ENCODE measurements around the gene GAGE2A. TPM values are rescaled to one million over a fixed set of nuclear protein-coding genes. Genes with fewer than 3 reads are reported as not detected.
"Not testable (repeated sequence)": the region's sequence is repeated elsewhere in the genome, so short reads cannot be mapped to it uniquely, and the experiment has no call there.

Gene GAGE2A
- total RNA-seq, 1 donor, result not detected

GRCh38 chrX:49589769-49590478, 628 bp downstream of the GAGE2A start:
- not testable (repeated sequence) for H3K36me3 ChIP-seq (ENCODE audit: insufficient read depth, low read length); H3K79me2 ChIP-seq (ENCODE audit: insufficient read depth, low read length); H3K27me3 ChIP-seq (ENCODE audit: insufficient read depth, low read length); H3K4me3 ChIP-seq (ENCODE audit: insufficient read depth, low read length); H3K9me3 ChIP-seq (ENCODE audit: low read depth, low read length); H3K4me1 ChIP-seq (ENCODE audit: insufficient read depth, low read length); H3K27ac ChIP-seq (ENCODE audit: low read depth, low read length); H3K4me2 ChIP-seq (ENCODE audit: insufficient read depth, low read length); H2AFZ ChIP-seq (ENCODE audit: low read length); H4K20me1 ChIP-seq (ENCODE audit: insufficient read depth, low read length); DNase-seq (ENCODE audit: insufficient read length, low spot score, missing footprints)

GRCh38 chrX:49590488-49590887, 1.2 kb downstream of the GAGE2A start:
- H2AFZ ChIP-seq (ENCODE audit: low read length); H3K4me2 ChIP-seq (ENCODE audit: insufficient read depth, low read length); H3K4me3 ChIP-seq (ENCODE audit: insufficient read depth, low read length); H3K36me3 ChIP-seq (ENCODE audit: insufficient read depth, low read length); H3K9me3 ChIP-seq (ENCODE audit: low read depth, low read length); H3K27me3 ChIP-seq (ENCODE audit: insufficient read depth, low read length); DNase-seq (ENCODE audit: insufficient read length, low spot score, missing footprints); H3K27ac ChIP-seq (ENCODE audit: low read depth, low read length); H4K20me1 ChIP-seq (ENCODE audit: insufficient read depth, low read length); H3K4me1 ChIP-seq (ENCODE audit: insufficient read depth, low read length); H3K79me2 ChIP-seq (ENCODE audit: insufficient read depth, low read length): not testable (repeated sequence)

GRCh38 chrX:49598720-49599119, 9.4 kb downstream of the GAGE2A start, which contains the start of gene GAGE1:
TSS of gene GAGE1 (plus strand) at chrX:49599020. CDS start at chrX:49600175, 1,155 bp downstream.
- H3K4me1 ChIP-seq (ENCODE audit: insufficient read depth, low read length); H3K4me3 ChIP-seq (ENCODE audit: insufficient read depth, low read length); H3K36me3 ChIP-seq (ENCODE audit: insufficient read depth, low read length); H3K9me3 ChIP-seq (ENCODE audit: low read depth, low read length); H3K27ac ChIP-seq (ENCODE audit: low read depth, low read length); H2AFZ ChIP-seq (ENCODE audit: low read length); H3K4me2 ChIP-seq (ENCODE audit: insufficient read depth, low read length); DNase-seq (ENCODE audit: insufficient read length, low spot score, missing footprints); H4K20me1 ChIP-seq (ENCODE audit: insufficient read depth, low read length); H3K79me2 ChIP-seq (ENCODE audit: insufficient read depth, low read length); H3K27me3 ChIP-seq (ENCODE audit: insufficient read depth, low read length): not testable (repeated sequence)

GRCh38 chrX:49610718-49611310, 21.5 kb downstream of the GAGE2A start:
- Histone ChIP-seq H3K36me3 (ENCODE audit: insufficient read depth, low read length) (no peaks in the 10 kb centered on the region), H3K27ac (ENCODE audit: low read depth, low read length) (no peak overlapping the region), H3K4me2 (ENCODE audit: insufficient read depth, low read length) (no peak overlapping the region), H2AFZ (ENCODE audit: low read length) (no peak overlapping the region), H3K9me3 (ENCODE audit: low read depth, low read length) (no peaks in the 10 kb centered on the region), H3K4me1 (ENCODE audit: insufficient read depth, low read length) (no peaks in the 10 kb centered on the region), H4K20me1 (ENCODE audit: insufficient read depth, low read length) (no peaks in the 10 kb centered on the region), H3K27me3 (ENCODE audit: insufficient read depth, low read length) (no peaks in the 10 kb centered on the region), H3K79me2 (ENCODE audit: insufficient read depth, low read length) (no peaks in the 10 kb centered on the region), H3K4me3 (ENCODE audit: insufficient read depth, low read length) (no peak overlapping the region)
- no peak for DNase-seq (ENCODE audit: insufficient read length, low spot score, missing footprints)
- TF ChIP-seq CTCF (IDR thresholded peaks at IDR 0.05; ENCODE audit: extremely low read depth, low read depth, low read length), result no peak

- Histone ChIP-seq H4K20me1 (ENCODE audit: insufficient read depth, low read length) (no peaks in the 10 kb centered on the region), H3K36me3 (ENCODE audit: insufficient read depth, low read length) (no peaks in the 10 kb centered on the region), H3K79me2 (ENCODE audit: insufficient read depth, low read length) (no peaks in the 10 kb centered on the region), H2AFZ (ENCODE audit: low read length) (no peak overlapping the region), H3K27ac (ENCODE audit: low read depth, low read length) (no peak overlapping the region), H3K9me3 (ENCODE audit: low read depth, low read length) (no peaks in the 10 kb centered on the region), H3K4me1 (ENCODE audit: insufficient read depth, low read length) (no peaks in the 10 kb centered on the region), H3K4me3 (ENCODE audit: insufficient read depth, low read length) (no peak overlapping the region), H3K27me3 (ENCODE audit: insufficient read depth, low read length) (no peaks in the 10 kb centered on the region), H3K4me2 (ENCODE audit: insufficient read depth, low read length) (no peak overlapping the region)
- TF ChIP-seq CTCF (IDR thresholded peaks at IDR 0.05; ENCODE audit: extremely low read depth, low read depth, low read length), result no peak
- DNase-seq (ENCODE audit: insufficient read length, low spot score, missing footprints), result no peak
Measured at GRCh38 chrX:49618574-49618973, 29.3 kb downstream of the GAGE2A start.

Data from osteoblast (primary cell).